Measurements from ENCODE around the gene EML4. TPM values are rescaled to one million over a fixed set of nuclear protein-coding genes. Genes with fewer than 3 reads are reported as not detected.

Gene EML4
- total RNA-seq, 2 experiments from 2014 or later: 67.4 to 69.8 TPM

- POLR2A ChIA-PET: no interaction called here
- Mint-ChIP-seq H3K4me1 (ENCODE audit: low read depth) (peaks cover 67% of the 10 kb centered on the region), H3K27ac (no peak overlapping the region), H3K4me3 (no peak overlapping the region), H3K36me3 (peaks cover 4% of the 10 kb centered on the region), H3K9me3 (no peaks in the 10 kb centered on the region), H3K27me3 (no peaks in the 10 kb centered on the region)
- intact Hi-C loops (cut with micrococcal nuclease): loop anchor here (10.0 kb wide), 1 partner anchor 354 kb away; no protein-coding TSS in a partner anchor
- no peak for DNase-seq
- CTCF ChIA-PET: no interaction called here
Measured at GRCh38 chr2:42199002-42199401, 29.8 kb downstream of the EML4 start.

DNA sequence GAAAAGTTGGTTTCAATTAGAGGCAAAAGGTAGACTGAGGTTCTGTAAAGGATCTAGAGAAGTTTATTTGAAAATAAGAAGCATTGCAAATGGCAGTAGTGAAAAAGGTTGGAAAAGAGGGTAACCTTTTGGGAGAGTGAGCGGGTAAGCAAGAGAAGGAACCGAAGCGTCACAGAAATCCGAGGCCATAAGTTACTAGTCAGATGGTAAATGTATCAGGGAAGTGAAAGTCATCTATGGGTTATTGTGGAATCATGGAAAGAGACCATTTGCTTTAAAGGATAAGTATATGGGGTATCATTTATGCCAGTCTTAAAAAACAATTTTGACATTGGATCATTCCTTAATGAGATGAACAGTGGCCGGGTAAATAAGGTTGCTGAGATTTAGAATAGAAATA, 30.5 kb downstream of the EML4 start:
- Mint-ChIP-seq H3K27ac (no peak overlapping the region), H3K4me1 (ENCODE audit: low read depth) (peaks cover 67% of the 10 kb centered on the region), H3K36me3 (peaks cover 4% of the 10 kb centered on the region), H3K27me3 (no peaks in the 10 kb centered on the region), H3K9me3 (no peaks in the 10 kb centered on the region), H3K4me3 (no peak overlapping the region)
- DNase-seq: no peak
- POLR2A ChIA-PET: no interaction called here
- intact Hi-C loops (cut with micrococcal nuclease): loop anchor here (10.0 kb wide), 1 partner anchor 355 kb away; no protein-coding TSS in a partner anchor
- CTCF ChIA-PET: no interaction called here

DNA sequence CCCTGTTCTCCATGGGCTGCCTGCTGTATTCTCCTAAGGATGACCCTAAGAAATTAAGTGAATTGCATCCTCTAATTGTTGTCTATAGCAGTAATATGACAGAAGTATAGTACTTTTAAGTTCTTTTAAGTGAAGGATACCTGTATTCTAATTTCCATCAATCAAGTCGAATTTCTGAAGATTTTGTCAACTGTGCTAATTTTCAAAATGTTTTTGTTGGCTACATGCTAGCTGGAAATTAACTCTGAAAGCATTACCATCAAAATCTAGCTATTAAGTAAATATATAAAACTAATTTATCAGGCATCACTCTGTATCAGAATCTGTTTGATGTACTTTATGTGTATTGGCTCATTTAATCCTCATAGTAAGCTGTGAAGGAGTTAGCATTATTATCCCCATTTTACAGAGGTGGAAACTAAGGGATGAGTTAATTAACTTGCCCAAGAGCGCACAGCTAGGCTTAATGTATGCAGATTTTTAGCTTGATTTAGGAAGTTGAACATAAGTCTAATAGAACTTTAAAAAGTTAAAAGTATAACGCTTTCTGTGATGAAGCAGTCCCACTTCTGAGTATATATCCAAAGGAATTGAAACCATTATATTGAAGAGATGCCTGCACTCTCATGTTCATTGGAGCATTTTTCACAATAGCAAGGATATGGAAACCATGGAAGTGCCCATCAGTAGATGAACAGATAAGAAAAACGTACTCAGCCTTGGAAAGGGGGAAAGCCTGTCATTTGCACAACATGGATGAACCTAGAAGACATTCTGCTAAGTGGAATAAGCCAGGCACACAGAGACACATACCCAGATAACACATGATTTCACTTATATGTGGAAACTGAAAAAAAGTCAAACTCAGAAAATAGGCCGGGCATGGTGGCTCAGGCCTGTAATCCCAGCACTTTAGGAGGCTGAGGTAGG, 32.0 kb downstream of the EML4 start:
- H3K27ac Mint-ChIP-seq: no peak overlapping the region
- no peak overlapping the region for H3K4me3 Mint-ChIP-seq
- no peaks in the 10 kb centered on the region for H3K27me3 Mint-ChIP-seq
- H3K4me1 Mint-ChIP-seq (ENCODE audit: low read depth): peaks cover 70% of the 10 kb centered on the region
- H3K9me3 Mint-ChIP-seq: no peaks in the 10 kb centered on the region
- intact Hi-C loops (cut with micrococcal nuclease): no loop called here
- CTCF ChIA-PET: interaction anchor here (0.8 kb wide), 1 partner anchor 11 kb away, joined by 4 read pairs; no protein-coding TSS in a partner anchor
- DNase-seq: no peak
- H3K36me3 Mint-ChIP-seq: peaks cover 4% of the 10 kb centered on the region
- POLR2A ChIA-PET: interaction anchor here (0.9 kb wide), 1 partner anchor 30 kb away, joined by 3 read pairs; no protein-coding TSS in a partner anchor

DNA sequence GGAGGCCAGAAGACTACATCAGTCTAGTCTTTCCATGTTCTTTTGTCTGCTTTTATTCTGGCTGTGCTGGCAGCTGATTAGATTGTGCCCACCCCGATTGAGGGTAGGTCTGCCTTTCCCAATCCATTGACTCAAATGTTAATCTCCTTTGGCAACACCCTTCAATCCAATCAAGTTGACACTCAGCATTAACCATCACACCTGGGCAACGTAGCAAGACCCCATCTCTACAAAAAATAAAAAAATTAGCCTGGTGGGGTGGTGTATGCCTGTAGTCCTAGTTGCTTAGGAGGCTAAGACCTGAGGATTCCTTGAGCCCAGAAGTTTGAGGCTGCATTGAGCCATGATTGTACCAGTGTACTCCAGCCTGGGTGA, 33.5 kb downstream of the EML4 start:
- intact Hi-C loops (cut with micrococcal nuclease): no loop called here
- Mint-ChIP-seq H3K4me3 (no peak overlapping the region), H3K27me3 (no peaks in the 10 kb centered on the region), H3K4me1 (ENCODE audit: low read depth) (peaks cover 64% of the 10 kb centered on the region), H3K36me3 (peaks cover 4% of the 10 kb centered on the region), H3K9me3 (no peaks in the 10 kb centered on the region), H3K27ac (no peak overlapping the region)
- DNase-seq: no peak
- ChIA-PET POLR2A (no interaction called here), CTCF (no interaction called here)

DNA sequence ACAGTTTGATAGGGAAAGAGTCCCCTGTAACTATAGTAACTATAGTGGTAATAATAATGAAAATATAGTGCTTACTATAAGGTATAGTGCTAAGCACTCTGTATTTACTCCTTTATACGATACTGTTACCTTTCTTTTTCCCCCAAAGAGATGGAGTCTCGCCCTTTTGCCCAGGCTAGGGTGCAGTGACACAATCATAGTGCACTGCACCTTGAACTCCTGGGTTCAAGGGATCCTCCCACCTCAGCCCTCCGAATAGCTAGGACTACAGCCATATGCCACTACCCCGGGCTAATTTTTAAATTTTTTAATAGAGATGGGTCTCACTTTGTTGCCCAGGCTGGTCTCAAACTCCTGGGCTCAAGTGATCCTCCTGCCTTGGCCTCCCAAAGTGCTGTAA, 34.6 kb downstream of the EML4 start:
- Mint-ChIP-seq H3K27ac (no peak overlapping the region), H3K9me3 (no peaks in the 10 kb centered on the region), H3K27me3 (no peaks in the 10 kb centered on the region), H3K4me1 (ENCODE audit: low read depth) (peaks cover 61% of the 10 kb centered on the region), H3K4me3 (no peak overlapping the region), H3K36me3 (peaks cover 7% of the 10 kb centered on the region)
- ChIA-PET CTCF (interaction anchor here (1.4 kb wide), 1 partner anchor 125 kb away, joined by 5 read pairs; no protein-coding TSS in a partner anchor), POLR2A (no interaction called here)
- intact Hi-C loops (cut with micrococcal nuclease): no loop called here
- no peak for DNase-seq

DNA sequence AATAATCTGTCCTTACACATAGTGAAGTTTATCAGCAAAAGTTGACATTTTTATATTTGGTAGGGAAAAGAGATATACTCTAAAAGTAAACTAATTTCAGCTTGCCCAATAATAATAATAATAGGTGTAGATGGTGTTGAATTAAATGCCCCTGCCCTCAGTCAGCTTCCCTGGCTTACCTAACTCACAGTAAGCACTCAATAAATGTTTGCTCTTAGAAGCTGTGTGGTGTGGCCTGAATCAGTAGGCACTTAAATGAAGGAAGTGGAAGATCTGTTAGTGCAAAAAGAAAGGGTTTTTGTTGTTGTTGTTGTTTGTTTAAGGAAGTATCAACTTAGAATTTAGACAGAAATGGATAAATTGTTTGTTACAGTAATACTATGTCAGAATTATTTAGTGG, 36.2 kb downstream of the EML4 start:
- Mint-ChIP-seq H3K27me3 (no peaks in the 10 kb centered on the region), H3K4me3 (no peak overlapping the region), H3K9me3 (no peaks in the 10 kb centered on the region), H3K27ac (no peak overlapping the region), H3K4me1 (ENCODE audit: low read depth) (peaks cover 58% of the 10 kb centered on the region), H3K36me3 (peaks cover 6% of the 10 kb centered on the region)
- CTCF ChIA-PET: interaction anchor here (1.4 to 2.1 kb wide), 3 partner anchors 9 to 123 kb away, joined by 5 to 9 read pairs (median 7); no protein-coding TSS in a partner anchor
- intact Hi-C loops (cut with micrococcal nuclease): no loop called here
- POLR2A ChIA-PET: interaction anchor here (0.5 kb wide), 1 partner anchor 34 kb away, joined by 5 read pairs; no protein-coding TSS in a partner anchor
- no peak for DNase-seq

DNA sequence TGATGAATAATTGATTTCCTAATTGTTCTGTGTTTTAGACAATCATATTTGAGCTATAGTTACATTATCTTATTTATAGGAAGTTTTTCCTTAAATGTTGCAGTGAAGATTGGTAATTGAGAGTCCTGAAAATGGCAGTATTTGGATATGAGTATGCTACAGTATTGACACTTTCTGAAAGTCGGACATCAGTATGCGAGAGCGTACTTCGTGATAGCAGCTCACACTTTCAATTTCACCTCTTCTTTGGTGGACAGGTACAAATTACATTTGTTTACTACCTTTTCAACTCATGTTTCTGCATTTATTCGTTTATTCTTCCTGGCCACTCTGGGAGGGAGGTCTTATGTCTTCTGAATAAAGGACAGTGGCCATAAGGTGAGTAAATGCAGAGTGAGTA, 38.7 kb downstream of the EML4 start:
- H3K4me3 Mint-ChIP-seq: no peak overlapping the region
- ChIA-PET CTCF (interaction anchor here (1.0 kb wide), 2 partner anchors 12 to 23 kb away, joined by 3 read pairs; no protein-coding TSS in a partner anchor), POLR2A (no interaction called here)
- no peaks in the 10 kb centered on the region for H3K9me3 Mint-ChIP-seq
- peaks cover 7% of the 10 kb centered on the region for H3K36me3 Mint-ChIP-seq
- H3K4me1 Mint-ChIP-seq (ENCODE audit: low read depth): peaks cover 62% of the 10 kb centered on the region
- no peaks in the 10 kb centered on the region for H3K27me3 Mint-ChIP-seq
- H3K27ac Mint-ChIP-seq: no peak overlapping the region
- DNase-seq: no peak
- intact Hi-C loops (cut with micrococcal nuclease): no loop called here

- Mint-ChIP-seq H3K36me3 (peaks cover 7% of the 10 kb centered on the region), H3K4me3 (no peak overlapping the region), H3K27ac (no peak overlapping the region), H3K27me3 (no peaks in the 10 kb centered on the region), H3K9me3 (no peaks in the 10 kb centered on the region), H3K4me1 (ENCODE audit: low read depth) (peaks cover 61% of the 10 kb centered on the region)
- ChIA-PET POLR2A (no interaction called here), CTCF (no interaction called here)
- intact Hi-C loops (cut with micrococcal nuclease): no loop called here
- no peak for DNase-seq
Measured at GRCh38 chr2:42210203-42210602, 41.0 kb downstream of the EML4 start.

- intact Hi-C loops (cut with micrococcal nuclease): no loop called here
- H3K36me3 Mint-ChIP-seq: peaks cover 7% of the 10 kb centered on the region
- no peaks in the 10 kb centered on the region for H3K27me3 Mint-ChIP-seq
- DNase-seq: no peak
- ChIA-PET CTCF (no interaction called here), POLR2A (no interaction called here)
- no peaks in the 10 kb centered on the region for H3K9me3 Mint-ChIP-seq
- no peak overlapping the region for H3K4me3 Mint-ChIP-seq
- H3K4me1 Mint-ChIP-seq (ENCODE audit: low read depth): peaks cover 61% of the 10 kb centered on the region
- H3K27ac Mint-ChIP-seq: no peak overlapping the region
Measured at GRCh38 chr2:42211291-42211690, 42.1 kb downstream of the EML4 start.

DNA sequence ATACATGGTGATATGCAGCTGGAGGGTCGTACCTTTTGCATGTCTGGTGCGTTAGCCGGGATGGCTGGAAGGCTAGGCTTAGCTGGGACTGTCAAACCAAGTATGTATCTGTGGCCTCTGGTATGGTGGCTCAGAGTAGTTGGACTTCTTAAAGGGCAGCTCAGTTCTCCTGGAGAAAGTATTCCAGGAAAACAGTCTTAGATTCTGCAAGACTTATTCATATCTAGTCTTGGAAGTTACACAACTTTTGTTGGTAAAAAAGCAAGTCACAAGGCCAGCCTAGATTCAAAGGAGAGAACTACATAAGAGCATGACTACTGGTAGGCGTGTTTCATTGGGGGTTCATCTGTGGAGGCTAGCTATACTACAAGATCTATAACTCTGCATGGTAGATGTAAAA, 45.5 kb downstream of the EML4 start:
- DNase-seq: no peak
- peaks cover 66% of the 10 kb centered on the region for H3K4me1 Mint-ChIP-seq (ENCODE audit: low read depth)
- no peaks in the 10 kb centered on the region for H3K27me3 Mint-ChIP-seq
- POLR2A ChIA-PET: no interaction called here
- peaks cover 6% of the 10 kb centered on the region for H3K36me3 Mint-ChIP-seq
- no peak overlapping the region for H3K4me3 Mint-ChIP-seq
- H3K9me3 Mint-ChIP-seq: no peaks in the 10 kb centered on the region
- intact Hi-C loops (cut with micrococcal nuclease): no loop called here
- H3K27ac Mint-ChIP-seq: peak overlapping the region; percentile 4
- CTCF ChIA-PET: interaction anchor here (0.6 to 1.0 kb wide), 3 partner anchors 26 to 126 kb away, joined by 3 read pairs; no protein-coding TSS in a partner anchor

GRCh38 chr2:42216694-42217093, 47.5 kb downstream of the EML4 start:
- no peaks in the 10 kb centered on the region for H3K9me3 Mint-ChIP-seq
- peak overlapping the region; percentile 62 for H3K27ac Mint-ChIP-seq
- ChIA-PET CTCF (no interaction called here), POLR2A (no interaction called here)
- peaks cover 4% of the 10 kb centered on the region for H3K36me3 Mint-ChIP-seq
- no peak overlapping the region for H3K4me3 Mint-ChIP-seq
- no peak for DNase-seq
- peaks cover 66% of the 10 kb centered on the region for H3K4me1 Mint-ChIP-seq (ENCODE audit: low read depth)
- intact Hi-C loops (cut with micrococcal nuclease): no loop called here
- no peaks in the 10 kb centered on the region for H3K27me3 Mint-ChIP-seq

- no peaks in the 10 kb centered on the region for H3K9me3 Mint-ChIP-seq
- ChIA-PET CTCF (no interaction called here), POLR2A (interaction anchor here (1.2 kb wide), 1 partner anchor 13 kb away, joined by 3 read pairs; no protein-coding TSS in a partner anchor)
- intact Hi-C loops (cut with micrococcal nuclease): no loop called here
- no peak overlapping the region for H3K4me3 Mint-ChIP-seq
- H3K36me3 Mint-ChIP-seq: peaks cover 4% of the 10 kb centered on the region
- no peak overlapping the region for H3K27ac Mint-ChIP-seq
- no peaks in the 10 kb centered on the region for H3K27me3 Mint-ChIP-seq
- peaks cover 65% of the 10 kb centered on the region for H3K4me1 Mint-ChIP-seq (ENCODE audit: low read depth)
- DNase-seq: no peak
Measured at GRCh38 chr2:42217307-42217706, 48.2 kb downstream of the EML4 start.
